ENCODE results near the gene KLHL18.

The KLHL18 gene

GRCh38 chr3:47333907-47334306 lies 51.2 kb downstream of the KLHL18 start:
- Histone ChIP-seq H3K27me3 (ENCODE audit: insufficient read depth, poor library complexity, severe bottlenecking) (no peaks in the 10 kb centered on the region), H3K27ac (ENCODE audit: poor library complexity, severe bottlenecking) (no peak overlapping the region), H3K4me3 (ENCODE audit: severe bottlenecking) (no peak overlapping the region), H3K36me3 (ENCODE audit: low read depth) (peaks cover 69% of the 10 kb centered on the region), H3K4me1 (ENCODE audit: insufficient read depth, poor library complexity, severe bottlenecking) (no peaks in the 10 kb centered on the region), H3K9me3 (ENCODE audit: severe bottlenecking) (no peaks in the 10 kb centered on the region)
- TF ChIP-seq CTCF (IDR thresholded peaks at IDR 0.05; ENCODE audit: poor library complexity, severe bottlenecking), result no peak
- DNase-seq (ENCODE audit: low spot score) (no peak), ATAC-seq (ENCODE audit: low read depth) (no peak)

- Histone ChIP-seq H3K9me3 (ENCODE audit: severe bottlenecking) (no peaks in the 10 kb centered on the region), H3K4me3 (ENCODE audit: severe bottlenecking) (no peak overlapping the region), H3K27ac (ENCODE audit: poor library complexity, severe bottlenecking) (no peak overlapping the region), H3K4me1 (ENCODE audit: insufficient read depth, poor library complexity, severe bottlenecking) (no peaks in the 10 kb centered on the region), H3K36me3 (ENCODE audit: low read depth) (peaks cover 47% of the 10 kb centered on the region), H3K27me3 (ENCODE audit: insufficient read depth, poor library complexity, severe bottlenecking) (no peaks in the 10 kb centered on the region)
- DNase-seq (ENCODE audit: low spot score) (no peak), ATAC-seq (ENCODE audit: low read depth) (no peak)
- no peak for TF ChIP-seq CTCF (IDR thresholded peaks at IDR 0.05; ENCODE audit: poor library complexity, severe bottlenecking)
Measured at GRCh38 chr3:47337656-47338055, 54.9 kb downstream of the KLHL18 start.

- Histone ChIP-seq H3K9me3 (ENCODE audit: severe bottlenecking) (no peaks in the 10 kb centered on the region), H3K27ac (ENCODE audit: poor library complexity, severe bottlenecking) (no peak overlapping the region), H3K4me3 (ENCODE audit: severe bottlenecking) (no peak overlapping the region), H3K27me3 (ENCODE audit: insufficient read depth, poor library complexity, severe bottlenecking) (no peaks in the 10 kb centered on the region), H3K4me1 (ENCODE audit: insufficient read depth, poor library complexity, severe bottlenecking) (no peaks in the 10 kb centered on the region), H3K36me3 (ENCODE audit: low read depth) (peaks cover 49% of the 10 kb centered on the region)
- TF ChIP-seq CTCF (IDR thresholded peaks at IDR 0.05; ENCODE audit: poor library complexity, severe bottlenecking), result no peak
- no peak for ATAC-seq (ENCODE audit: low read depth)
- DNase-seq (ENCODE audit: low spot score), result no peak
Measured at GRCh38 chr3:47339951-47340350, 57.2 kb downstream of the KLHL18 start.

- no peak for TF ChIP-seq CTCF (IDR thresholded peaks at IDR 0.05; ENCODE audit: poor library complexity, severe bottlenecking)
- H3K36me3 ChIP-seq (ENCODE audit: low read depth), result peaks cover 44% of the 10 kb centered on the region
Measured at GRCh38 chr3:47340866-47341265, 58.1 kb downstream of the KLHL18 start.

GRCh38 chr3:47342151-47342550 lies 59.4 kb downstream of the KLHL18 start:
- TF ChIP-seq CTCF (IDR thresholded peaks at IDR 0.05; ENCODE audit: poor library complexity, severe bottlenecking), result no peak
- H3K4me1 ChIP-seq (ENCODE audit: insufficient read depth, poor library complexity, severe bottlenecking), result no peaks in the 10 kb centered on the region

More at GRCh38 chr3:47340866-47341265, 58.1 kb downstream of the KLHL18 start:
- H3K4me1 ChIP-seq (ENCODE audit: insufficient read depth, poor library complexity, severe bottlenecking), result no peaks in the 10 kb centered on the region
- H3K27ac ChIP-seq (ENCODE audit: poor library complexity, severe bottlenecking), result no peak overlapping the region
- no peaks in the 10 kb centered on the region for H3K27me3 ChIP-seq (ENCODE audit: insufficient read depth, poor library complexity, severe bottlenecking)
- H3K4me3 ChIP-seq (ENCODE audit: severe bottlenecking), result no peak overlapping the region
- ATAC-seq (ENCODE audit: low read depth), result no peak
- no peak for DNase-seq (ENCODE audit: low spot score)
- no peaks in the 10 kb centered on the region for H3K9me3 ChIP-seq (ENCODE audit: severe bottlenecking)

More at GRCh38 chr3:47342151-47342550, 59.4 kb downstream of the KLHL18 start:
- ATAC-seq (ENCODE audit: low read depth) (no peak), DNase-seq (ENCODE audit: low spot score) (no peak)
- H3K4me3 ChIP-seq (ENCODE audit: severe bottlenecking), result no peak overlapping the region
- H3K27ac ChIP-seq (ENCODE audit: poor library complexity, severe bottlenecking), result no peak overlapping the region
- no peaks in the 10 kb centered on the region for H3K9me3 ChIP-seq (ENCODE audit: severe bottlenecking)
- no peaks in the 10 kb centered on the region for H3K27me3 ChIP-seq (ENCODE audit: insufficient read depth, poor library complexity, severe bottlenecking)
- peaks cover 32% of the 10 kb centered on the region for H3K36me3 ChIP-seq (ENCODE audit: low read depth)
